Kidney epithelial cell (primary cell): Measurements from ENCODE around the gene EBF4. TPM values are rescaled to one million over a fixed set of nuclear protein-coding genes. Genes with fewer than 3 reads are reported as not detected.
"Not testable (repeated sequence)": the region's sequence is repeated elsewhere in the genome, so short reads cannot be mapped to it uniquely, and the experiment has no call there.

Source experiments
- DNase-seq: peaks from one replicate; pipeline ENCODE4 v3.0.0-alpha.2; 2010; ENCODE audit warnings: low read depth
- H3K27me3 ChIP-seq: 2 replicates; pipeline ENCODE4 v1.6.0; 2011; ENCODE audit warnings: low read length; ENCODE audit not compliant: control insufficient read depth, insufficient read depth
- H3K36me3 ChIP-seq: 2 replicates; pipeline ENCODE4 v1.5.1; 2011; ENCODE audit warnings: low read length; ENCODE audit not compliant: control insufficient read depth, insufficient read depth
- H3K4me3 ChIP-seq: 2 replicates; pipeline ENCODE4 v1.5.1; 2011; ENCODE audit warnings: low read depth, mild to moderate bottlenecking, control low read depth, low read length
- total RNA-seq: library from RNA; depleted of rRNA; stranded (reverse); fragments of >200 nt; gene quantifications from 2 replicates; pipeline ENCODE4 v1.2.3, GENCODE V29; 2015
- TF ChIP-seq, protein P1 (sequence below): IDR thresholded peaks from 2 replicates; pipeline ENCODE4 v1.5.1; 2011; ENCODE audit warnings: mild to moderate bottlenecking, moderate library complexity, low read length, control low read depth, inconsistent platforms; ENCODE audit not compliant: insufficient read depth, poor library complexity, severe bottlenecking

Gene EBF4
- total RNA-seq, 1 donor from 2014 or later, result 8.1 TPM

DNA sequence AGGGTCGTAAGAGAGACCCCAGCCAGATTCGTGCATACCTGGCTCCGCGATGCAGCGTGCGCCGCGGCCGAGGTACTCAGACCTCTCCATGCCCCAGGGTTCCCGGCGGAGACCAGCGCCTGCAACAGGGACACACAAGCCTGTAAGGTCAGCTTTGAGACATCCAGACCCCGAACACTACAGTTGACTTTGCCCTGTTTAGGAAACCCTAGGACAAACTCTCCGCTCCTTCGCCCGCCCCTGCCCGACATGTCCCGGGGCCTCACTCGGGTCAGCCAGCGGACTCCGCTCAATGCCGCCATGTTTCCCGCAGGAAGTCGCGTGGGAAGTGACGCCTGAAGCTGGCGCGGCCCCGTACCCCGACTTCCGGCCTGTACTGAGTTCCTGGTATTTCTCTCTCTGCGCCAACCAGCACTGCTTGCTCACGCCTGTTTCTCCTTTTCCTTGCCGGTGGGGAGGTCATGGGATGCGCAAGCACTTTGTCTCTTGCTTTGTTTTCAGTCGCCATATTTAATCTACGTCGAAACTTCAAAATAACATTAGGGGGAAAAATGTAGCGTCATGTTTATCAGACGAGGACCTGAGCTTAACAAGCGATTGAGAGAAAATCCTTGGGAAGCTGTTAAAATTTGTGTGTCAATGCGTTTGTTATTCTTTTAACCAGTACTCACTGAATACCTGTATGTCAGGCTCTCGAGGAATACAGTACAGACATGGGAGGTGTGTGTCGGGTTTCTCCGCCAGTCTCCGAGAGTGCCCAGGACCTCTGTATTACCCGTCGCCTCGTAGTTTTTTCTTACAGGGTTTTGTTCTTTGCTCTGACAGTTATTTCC lies 28.5 kb upstream of the EBF4 start, which contains the start of gene IDH3B:
IDH3B (minus strand) TSS at position 330 of the 833 bp plus-strand sequence; CDS start at position 302, 28 bp downstream.
- TF ChIP-seq, protein P1, sequence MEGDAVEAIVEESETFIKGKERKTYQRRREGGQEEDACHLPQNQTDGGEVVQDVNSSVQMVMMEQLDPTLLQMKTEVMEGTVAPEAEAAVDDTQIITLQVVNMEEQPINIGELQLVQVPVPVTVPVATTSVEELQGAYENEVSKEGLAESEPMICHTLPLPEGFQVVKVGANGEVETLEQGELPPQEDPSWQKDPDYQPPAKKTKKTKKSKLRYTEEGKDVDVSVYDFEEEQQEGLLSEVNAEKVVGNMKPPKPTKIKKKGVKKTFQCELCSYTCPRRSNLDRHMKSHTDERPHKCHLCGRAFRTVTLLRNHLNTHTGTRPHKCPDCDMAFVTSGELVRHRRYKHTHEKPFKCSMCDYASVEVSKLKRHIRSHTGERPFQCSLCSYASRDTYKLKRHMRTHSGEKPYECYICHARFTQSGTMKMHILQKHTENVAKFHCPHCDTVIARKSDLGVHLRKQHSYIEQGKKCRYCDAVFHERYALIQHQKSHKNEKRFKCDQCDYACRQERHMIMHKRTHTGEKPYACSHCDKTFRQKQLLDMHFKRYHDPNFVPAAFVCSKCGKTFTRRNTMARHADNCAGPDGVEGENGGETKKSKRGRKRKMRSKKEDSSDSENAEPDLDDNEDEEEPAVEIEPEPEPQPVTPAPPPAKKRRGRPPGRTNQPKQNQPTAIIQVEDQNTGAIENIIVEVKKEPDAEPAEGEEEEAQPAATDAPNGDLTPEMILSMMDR, result no peak
- H3K36me3 ChIP-seq, result no peaks in the 10 kb centered on the region
- peaks cover 3% of the 10 kb centered on the region for H3K27me3 ChIP-seq
- peak within 1 kb of the TSS; percentile 69 for H3K4me3 ChIP-seq
- peak; percentile 78 for DNase-seq

DNA sequence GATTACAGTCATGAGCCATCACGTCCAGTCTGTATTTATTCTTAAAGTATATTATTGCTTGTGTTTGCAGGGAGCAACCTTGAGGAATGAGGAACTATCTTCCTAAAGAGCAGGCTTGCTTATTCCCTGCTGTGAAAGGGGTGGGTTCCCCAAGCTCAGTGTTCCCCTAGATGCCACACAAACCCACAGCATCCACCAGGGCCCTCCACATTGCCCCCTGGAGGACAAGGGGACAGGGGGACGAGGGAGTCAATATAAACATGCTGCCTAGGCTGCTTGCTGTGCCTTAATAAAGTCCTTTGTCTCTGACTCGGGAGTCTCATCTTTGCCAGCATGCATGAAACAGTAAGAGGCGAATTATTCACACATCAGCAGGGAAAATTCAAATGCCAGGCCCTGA lies 20.6 kb upstream of the EBF4 start:
- TF ChIP-seq, protein P1, result peak; percentile 22
- no peak for DNase-seq
- Histone ChIP-seq H3K36me3 (no peaks in the 10 kb centered on the region), H3K27me3 (peaks cover 7% of the 10 kb centered on the region), H3K4me3 (no peak overlapping the region)

GRCh38 chr20:2672446-2672845 lies 20.1 kb upstream of the EBF4 start:
- H3K27me3 ChIP-seq, result peaks cover 7% of the 10 kb centered on the region
- no peak overlapping the region for H3K4me3 ChIP-seq
- TF ChIP-seq, protein P1, result no peak
- H3K36me3 ChIP-seq, result no peaks in the 10 kb centered on the region
- DNase-seq, result no peak

GRCh38 chr20:2673453-2673852 lies 19.1 kb upstream of the EBF4 start:
- peaks cover 4% of the 10 kb centered on the region for H3K27me3 ChIP-seq
- DNase-seq, result no peak
- TF ChIP-seq, protein P1, result no peak

DNA sequence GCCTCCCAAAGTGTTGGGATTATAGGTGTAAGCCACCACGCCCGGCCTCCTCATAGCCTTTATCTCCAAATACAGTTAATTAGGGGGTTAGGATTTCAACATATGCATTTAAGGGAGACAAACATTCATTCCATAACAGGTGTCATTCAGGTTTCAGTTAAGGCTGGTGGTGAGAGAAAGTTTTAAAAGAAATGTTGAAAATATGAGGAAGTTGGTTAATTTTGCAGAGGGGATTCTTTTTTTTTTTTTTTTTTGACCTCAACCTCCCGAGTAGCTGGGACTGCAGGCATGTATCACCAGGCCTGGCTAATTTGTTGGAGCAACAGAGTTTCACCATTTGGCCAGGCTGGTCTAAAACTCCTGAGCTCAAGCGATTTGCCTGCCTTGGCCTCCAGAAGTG lies 12.5 kb upstream of the EBF4 start:
- Histone ChIP-seq H3K36me3 (no peaks in the 10 kb centered on the region), H3K4me3 (no peak overlapping the region), H3K27me3 (peaks cover 2% of the 10 kb centered on the region)
- TF ChIP-seq, protein P1, result no peak
- no peak for DNase-seq

More at GRCh38 chr20:2673453-2673852, 19.1 kb upstream of the EBF4 start:
- no peaks in the 10 kb centered on the region for H3K36me3 ChIP-seq
- H3K4me3 ChIP-seq, result no peak overlapping the region

GRCh38 chr20:2682040-2682439 lies 10.5 kb upstream of the EBF4 start:
- not testable (repeated sequence) for H3K36me3 ChIP-seq, DNase-seq, H3K4me3 ChIP-seq, H3K27me3 ChIP-seq

DNA sequence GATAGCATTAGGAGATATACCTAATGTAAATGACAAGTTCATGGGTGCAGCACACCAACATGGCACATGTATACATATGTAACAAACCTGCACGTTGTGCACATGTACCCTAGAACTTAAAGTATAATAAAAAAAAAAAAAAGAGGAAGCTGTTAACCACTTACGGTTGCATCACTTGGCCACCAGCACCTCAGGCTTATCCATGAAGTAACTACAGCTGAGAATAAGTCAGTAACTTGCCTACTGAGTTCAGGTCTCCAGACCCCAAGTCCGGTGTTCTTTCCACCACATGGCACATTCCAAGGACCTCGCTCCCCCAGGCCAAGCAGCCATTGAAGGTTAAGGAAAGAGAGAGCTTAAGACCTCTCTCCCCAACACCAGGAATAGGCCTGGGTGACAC lies 7.8 kb upstream of the EBF4 start:
- H3K36me3 ChIP-seq, H3K4me3 ChIP-seq, DNase-seq, H3K27me3 ChIP-seq: not testable (repeated sequence)
